H9 (cell line): Measurements from ENCODE around the gene NUDT4. TPM values are rescaled to one million over a fixed set of nuclear protein-coding genes. Genes with fewer than 3 reads are reported as not detected.
A peak's percentile ranks its signal among the peaks of the same experiment; 100 is the strongest.

ENCODE experiments used
- DNase-seq: peaks from one replicate; pipeline ENCODE4 v3.0.0-alpha.2; 2017
- H2AFZ ChIP-seq: one replicate; pipeline ENCODE4 v1.6.1; 2013; ENCODE audit warnings: mild to moderate bottlenecking, low read length, control low read depth, moderate library complexity
- H2AK5ac ChIP-seq: 2 replicates; pipeline ENCODE4 v1.6.1; 2013; ENCODE audit warnings: low read length, control low read depth, mixed read lengths; ENCODE audit not compliant: insufficient read length
- H2BK120ac ChIP-seq: one replicate; pipeline ENCODE4 v1.6.1; 2013; ENCODE audit warnings: low read depth, mild to moderate bottlenecking, low read length, control low read depth, inconsistent platforms; ENCODE audit not compliant: poor library complexity, severe bottlenecking
- H2BK12ac ChIP-seq: 2 replicates; pipeline ENCODE4 v1.6.1; 2013; ENCODE audit warnings: low read length, control low read depth, mixed read lengths, low read depth; ENCODE audit not compliant: insufficient read length
- H2BK15ac ChIP-seq: 2 replicates; pipeline ENCODE4 v1.6.1; 2013; ENCODE audit warnings: low read depth, low read length, control low read depth
- H2BK20ac ChIP-seq: one replicate; pipeline ENCODE4 v1.6.1; 2013; ENCODE audit warnings: low read depth, mild to moderate bottlenecking, low read length, control low read depth, inconsistent platforms; ENCODE audit not compliant: poor library complexity, severe bottlenecking
- H2BK5ac ChIP-seq: 2 replicates; pipeline ENCODE4 v1.6.1; 2013; ENCODE audit warnings: low read length, control low read depth, mixed read lengths; ENCODE audit not compliant: insufficient read length
- H3K14ac ChIP-seq: 2 replicates; pipeline ENCODE4 v1.6.1; 2013; ENCODE audit warnings: low read length, control low read depth; ENCODE audit not compliant: insufficient read depth
- H3K18ac ChIP-seq: 2 replicates; pipeline ENCODE4 v1.6.1; 2013; ENCODE audit warnings: low read depth, mild to moderate bottlenecking, mixed read lengths, low read length, control low read depth; ENCODE audit not compliant: insufficient read length
- H3K23ac ChIP-seq: 2 replicates; pipeline ENCODE4 v1.6.1; 2013; ENCODE audit warnings: low read length, control low read depth, mixed read lengths, low read depth; ENCODE audit not compliant: insufficient read length
- H3K23me2 ChIP-seq: 2 replicates; pipeline ENCODE4 v1.6.1; 2013; ENCODE audit warnings: low read depth, mild to moderate bottlenecking, mixed read lengths, low read length, control low read depth; ENCODE audit not compliant: insufficient read length, poor library complexity, severe bottlenecking
- H3K27ac ChIP-seq: 2 replicates; pipeline ENCODE4 v1.5.1; 2013; ENCODE audit warnings: low read length, control low read depth, mixed read lengths, low read depth; ENCODE audit not compliant: insufficient read length
- H3K27me3 ChIP-seq: 2 replicates; pipeline ENCODE4 v1.6.1; 2013; ENCODE audit warnings: low read length, control low read depth, inconsistent platforms; ENCODE audit not compliant: insufficient read depth
- H3K4ac ChIP-seq: 2 replicates; pipeline ENCODE4 v1.6.1; 2013; ENCODE audit warnings: low read depth, mild to moderate bottlenecking, control low read depth, inconsistent platforms, low read length, moderate library complexity
- H3K4me1 ChIP-seq: 2 replicates; pipeline ENCODE4 v1.6.1; 2013; ENCODE audit warnings: low read length, control low read depth, inconsistent platforms; ENCODE audit not compliant: insufficient read depth
- H3K4me2 ChIP-seq: 2 replicates; pipeline ENCODE4 v1.6.1; 2013; ENCODE audit warnings: low read length, control low read depth, mixed read lengths; ENCODE audit not compliant: insufficient read length, insufficient read depth
- H3K56ac ChIP-seq: 2 replicates; pipeline ENCODE4 v1.6.1; 2013; ENCODE audit warnings: low read depth, mild to moderate bottlenecking, mixed read lengths, low read length, control low read depth; ENCODE audit not compliant: insufficient read length
- H3K79me1 ChIP-seq: 2 replicates; pipeline ENCODE4 v1.6.1; 2013; ENCODE audit warnings: low read depth, mild to moderate bottlenecking, moderate library complexity, low read length, control low read depth, inconsistent platforms; ENCODE audit not compliant: insufficient read depth, poor library complexity, severe bottlenecking
- H3K79me2 ChIP-seq: 2 replicates; pipeline ENCODE4 v1.6.1; 2013; ENCODE audit warnings: low read length, control low read depth, inconsistent platforms; ENCODE audit not compliant: insufficient read depth
- H3K9ac ChIP-seq: 2 replicates; pipeline ENCODE4 v1.6.1; 2013; ENCODE audit warnings: low read length, control low read depth, mixed read lengths; ENCODE audit not compliant: insufficient read length; ENCODE audit errors: extremely low read depth
- H3K9me3 ChIP-seq: one replicate; pipeline ENCODE4 v1.6.1; 2013; ENCODE audit warnings: low read depth, low read length, inconsistent platforms; ENCODE audit not compliant: control insufficient read depth
- H3T11ph ChIP-seq: one replicate; pipeline ENCODE4 v1.6.1; 2013; ENCODE audit warnings: mild to moderate bottlenecking, low read length, control low read depth, inconsistent platforms
- H4K20me1 ChIP-seq: one replicate; pipeline ENCODE4 v1.6.1; 2013; ENCODE audit not compliant: control insufficient read depth, insufficient read length, insufficient read depth
- H4K5ac ChIP-seq: 2 replicates; pipeline ENCODE4 v1.6.1; 2013; ENCODE audit warnings: low read depth, mild to moderate bottlenecking, mixed read lengths, low read length, control low read depth; ENCODE audit not compliant: insufficient read length
- H4K8ac ChIP-seq: replicated peaks from 2 replicates; pipeline ENCODE4 v1.6.1; 2013; ENCODE audit warnings: low read length, control low read depth, mixed read lengths, low read depth; ENCODE audit not compliant: insufficient read length
- H4K91ac ChIP-seq: 2 replicates; pipeline ENCODE4 v1.6.1; 2013; ENCODE audit warnings: low read depth, mild to moderate bottlenecking, moderate library complexity, mixed read lengths, low read length, control low read depth; ENCODE audit not compliant: insufficient read length
- H3K27ac Mint-ChIP-seq, 3 experiments: 2 replicates in 2 of 3; 3 replicates in 1 of 3; pipeline ENCODE4 v1.8.0; 2020 to 2021; ENCODE audit warnings: mixed read lengths in 3 of 3, mild to moderate bottlenecking in 1 of 3, moderate library complexity in 1 of 3
- H3K27me3 Mint-ChIP-seq: 2 replicates; pipeline ENCODE4 v1.8.0; 2021; ENCODE audit warnings: low read depth, mild to moderate bottlenecking, moderate library complexity, mixed read lengths
- H3K36me3 Mint-ChIP-seq, 3 experiments: 2 replicates in 2 of 3; 3 replicates in 1 of 3; pipeline ENCODE4 v1.8.0; 2020 to 2021; ENCODE audit warnings: low read depth in 3 of 3, mixed read lengths in 3 of 3; ENCODE audit not compliant: insufficient read depth in 1 of 3
- H3K4me1 Mint-ChIP-seq, 2 experiments: 2 replicates each; pipeline ENCODE4 v1.8.0; 2020; ENCODE audit warnings: mixed read lengths in 2 of 2
- H3K4me3 Mint-ChIP-seq, 2 experiments: 2 replicates in 1 of 2; 3 replicates in 1 of 2; pipeline ENCODE4 v1.8.0; 2020 to 2021; ENCODE audit warnings: mild to moderate bottlenecking in 2 of 2, mixed read lengths in 2 of 2, moderate library complexity in 1 of 2
- H3K9me3 Mint-ChIP-seq, 2 experiments: 2 replicates in 1 of 2; 3 replicates in 1 of 2; pipeline ENCODE4 v1.8.0; 2020; ENCODE audit warnings: mild to moderate bottlenecking in 2 of 2, mixed read lengths in 2 of 2, moderate library complexity in 1 of 2
- CTCF ChIP-seq: fragments of 200-600 bp; sonication (generic); conservative IDR thresholded peaks from 3 replicates; pipeline ENCODE4 v1.8.0; 2021; ENCODE audit warnings: antibody characterized with exemption, mild to moderate bottlenecking
- WGBS: extraction: QIAGEN DNeasy Blood & Tissue Kit; methylation state at CpG from one replicate; pipeline ENCODE4 v1.1.7; 2013; ENCODE audit warnings: missing lambda C conversion rate, low lambda C conversion rate, mixed read lengths; ENCODE audit not compliant: insufficient read length; ENCODE audit errors: extremely low coverage; 5-methylcytosine and 5-hydroxymethylcytosine counted together
- total RNA-seq: library from RNA; stranded (reverse); gene quantifications from 2 replicates; pipeline ENCODE4 v1.2.1, GENCODE V29; 2021

Gene NUDT4
- total RNA-seq, 1 experiment from 2014 or later, result 40.6 TPM

- Histone ChIP-seq H3K4ac (no peak overlapping the region), H2BK5ac (no peak overlapping the region), H4K20me1 (no peaks in the 10 kb centered on the region), H3K27me3 (no peaks in the 10 kb centered on the region), H3T11ph (no peak overlapping the region), H3K79me1 (peaks cover 10% of the 10 kb centered on the region), H2BK12ac (no peak overlapping the region), H3K4me2 (peak overlapping the region; percentile 71), H3K27ac (no peak overlapping the region), H2BK15ac (no peak overlapping the region), H2AFZ (no peak overlapping the region), H3K79me2 (peaks cover 44% of the 10 kb centered on the region; the same call in 1 of the 2 replicates), H3K9me3 (no peaks in the 10 kb centered on the region), H4K8ac (no peak overlapping the region), H3K14ac (no peak overlapping the region), H2BK20ac (no peak overlapping the region), H2BK120ac (no peak overlapping the region), H2AK5ac (no peak overlapping the region), H3K4me1 (0 out of 2 replicates have a peak, but pooled peaks cover 2% of the 10 kb centered on the region), H3K23me2 (peaks cover 8% of the 10 kb centered on the region), H3K23ac (no peak overlapping the region), H3K18ac (no peak overlapping the region), H3K56ac (no peak overlapping the region), H4K5ac (no peak overlapping the region), H3K9ac (no peak overlapping the region), H4K91ac (no peak overlapping the region)
- WGBS, result no CpG with 5 or more reads among the region's 2 CpGs
- no peaks in the 10 kb centered on the region; the same call in 1 of the 2 replicates for H3K27me3 Mint-ChIP-seq
- peak; percentile 50 for TF ChIP-seq CTCF
- no peak overlapping the region for H3K27ac Mint-ChIP-seq
- peaks cover 2 to 8% (median 6%) of the 10 kb centered on the region in 3 experiments; a peak in 4 of 7 replicates for H3K36me3 Mint-ChIP-seq
- H3K4me1 Mint-ChIP-seq, result peaks cover 45 to 50% of the 10 kb centered on the region in 2 experiments
- H3K9me3 Mint-ChIP-seq, result peaks cover 0 to 4% of the 10 kb centered on the region in 2 experiments; a peak in 3 of 5 replicates
- DNase-seq, result no peak
- peak overlapping the region; percentile 98 to 99 for H3K4me3 Mint-ChIP-seq
Measured at GRCh38 chr12:93380480-93381121, 2.9 kb downstream of the NUDT4 start.
